GM12878 (cell line): ENCODE measurements around the gene P3H3. TPM values are rescaled to one million over a fixed set of nuclear protein-coding genes. Genes with fewer than 3 reads are reported as not detected.

Source experiments
- ATAC-seq: fragments of 200-7000 bp; cut with Tn5 transposase; 3 replicates; pipeline ENCODE4 v1.9.1; 2020; ENCODE audit warnings: mild to moderate bottlenecking, moderate library complexity
- BruUV-seq: library from RNA; stranded (reverse); fragments of 400-500 nt; replicated peaks from 2 replicates; lab custom pipeline; 2021; lab: Mats Ljungman, UMichigan
- CTCF ChIA-PET: fragments of 300-600 bp; sonication (Branson Sonifier 250); formaldehyde crosslinking; extraction: SDS; loops from one replicate; lab custom pipeline; 2021; ENCODE audit warnings: inconsistent platforms; lab: Yijun Ruan, JAX
- POLR2A ChIA-PET: fragments of 350-600 bp; formaldehyde crosslinking; extraction: SDS; loops from one replicate; lab custom pipeline; 2021; ENCODE audit warnings: inconsistent platforms; lab: Charles Lee
- RAD21 ChIA-PET: fragments of 300-600 bp; sonication (Branson Sonifier 250); formaldehyde crosslinking; loops from one replicate; lab custom pipeline; 2023; ENCODE audit warnings: antibody characterized with exemption; ENCODE audit not compliant: unreplicated experiment; lab: Charles Lee
- SMC1A ChIA-PET: fragments of 300-600 bp; sonication (Branson Sonifier 250); formaldehyde crosslinking; loops from one replicate; lab custom pipeline; 2023; ENCODE audit not compliant: unreplicated experiment, uncharacterized antibody; lab: Charles Lee
- DNase-seq: peaks from one replicate; pipeline ENCODE4 v3.0.0-alpha.2; 2011; ENCODE audit warnings: low read depth, low spot score
- FAIRE-seq: peaks from 3 replicates; lab custom pipeline; 2011; peaks lifted over from hg19 to GRCh38; lab: Jason Lieb, UNC
- H2AFZ ChIP-seq: 2 replicates; pipeline ENCODE4 v1.6.0; 2011; ENCODE audit warnings: low read depth, low read length, control low read depth; ENCODE audit not compliant: control insufficient read depth
- H3K27ac ChIP-seq: 2 replicates; pipeline ENCODE4 v1.5.1; 2011; ENCODE audit warnings: control low read depth; ENCODE audit not compliant: control insufficient read depth, insufficient read depth
- H3K27me3 ChIP-seq, 2 experiments: replicated peaks in 1 of 2; 2 replicates each; pipeline versions ENCODE4 v1.6.0 to v1.6.1; 2011; ENCODE audit warnings: low read length in 1 of 2; ENCODE audit not compliant: control insufficient read depth in 2 of 2, insufficient read depth in 2 of 2
- H3K36me3 ChIP-seq, 2 experiments: 2 replicates each; pipeline ENCODE4 v1.5.1; 2011; ENCODE audit warnings: low read length in 1 of 2; ENCODE audit not compliant: control insufficient read depth in 2 of 2, insufficient read depth in 2 of 2
- H3K4me1 ChIP-seq: 2 replicates; pipeline ENCODE4 v1.6.1; 2011; ENCODE audit warnings: mild to moderate bottlenecking, low read length, moderate library complexity, mixed read lengths; ENCODE audit not compliant: control insufficient read depth, insufficient read depth
- H3K4me2 ChIP-seq: 2 replicates; pipeline ENCODE4 v1.6.0; 2011; ENCODE audit warnings: control low read depth; ENCODE audit not compliant: control insufficient read depth, insufficient read depth
- H3K4me3 ChIP-seq: fragments of 200-600 bp; sonication (generic); 2 replicates; pipeline ENCODE4 v1.5.1; 2016
- H3K79me2 ChIP-seq: 2 replicates; pipeline ENCODE4 v1.6.0; 2011; ENCODE audit warnings: low read length; ENCODE audit not compliant: control insufficient read depth, insufficient read depth
- H3K9ac ChIP-seq: 2 replicates; pipeline ENCODE4 v1.8.0; 2011; ENCODE audit warnings: low read length, control low read depth, mixed read lengths; ENCODE audit not compliant: control insufficient read depth, insufficient read depth
- H3K9me3 ChIP-seq: replicated peaks from 3 replicates; pipeline ENCODE4 v1.5.1; 2011; ENCODE audit warnings: mild to moderate bottlenecking, low read length; ENCODE audit not compliant: control insufficient read depth, insufficient read depth
- H4K20me1 ChIP-seq: 2 replicates; pipeline ENCODE4 v1.6.0; 2011; ENCODE audit not compliant: control insufficient read depth, insufficient read depth
- BMI1 ChIP-seq: fragments of 450-650 bp; IDR thresholded peaks from 2 replicates; pipeline ENCODE4 v1.6.1; 2016; ENCODE audit warnings: mild to moderate bottlenecking, moderate library complexity, borderline replicate concordance
- E4F1 ChIP-seq: fragments of 450-650 bp; IDR thresholded peaks from 2 replicates; pipeline ENCODE4 v1.6.1; 2018; ENCODE audit warnings: borderline replicate concordance, mild to moderate bottlenecking; ENCODE audit not compliant: partially characterized antibody
- HDAC2 ChIP-seq: fragments of 200-600 bp; sonication (generic); IDR thresholded peaks from 2 replicates; pipeline ENCODE4 v1.6.1; 2017
- IRF5 ChIP-seq: fragments of 450-650 bp; IDR thresholded peaks from 2 replicates; pipeline ENCODE4 v1.6.1; 2017; ENCODE audit warnings: borderline replicate concordance
- KLF5 ChIP-seq: fragments of 450-650 bp; IDR thresholded peaks from 2 replicates; pipeline ENCODE4 v1.6.1; 2014; ENCODE audit warnings: mild to moderate bottlenecking; ENCODE audit not compliant: partially characterized antibody
- NBN ChIP-seq: fragments of 450-650 bp; IDR thresholded peaks from 2 replicates; pipeline ENCODE4 v1.6.1; 2016
- NFXL1 ChIP-seq: fragments of 450-650 bp; IDR thresholded peaks from 2 replicates; pipeline ENCODE4 v1.6.1; 2017; ENCODE audit warnings: antibody characterized with exemption, mild to moderate bottlenecking, borderline replicate concordance
- PAX8 ChIP-seq: fragments of 450-650 bp; IDR thresholded peaks from 2 replicates; pipeline ENCODE4 v1.6.1; 2017; ENCODE audit warnings: mild to moderate bottlenecking, moderate library complexity
- POLR2A ChIP-seq: IDR thresholded peaks from 2 replicates; pipeline ENCODE4 v1.6.1; 2011; ENCODE audit warnings: low read depth, mild to moderate bottlenecking, low read length
- POLR2AphosphoS2 ChIP-seq: IDR thresholded peaks from 2 replicates; pipeline ENCODE4 v1.6.1; 2011; ENCODE audit warnings: low read depth, mild to moderate bottlenecking, low read length, improper control_type of control experiment, moderate library complexity
- RBBP5 ChIP-seq: fragments of 200-600 bp; sonication (generic); conservative IDR thresholded peaks from 2 replicates; pipeline ENCODE4 v1.6.1; 2016
- RUNX3 ChIP-seq: IDR thresholded peaks from 2 replicates; pipeline ENCODE4 v1.6.1; 2012; ENCODE audit warnings: low read length, inconsistent platforms
- SMAD5 ChIP-seq: IDR thresholded peaks from 2 replicates; pipeline ENCODE4 v1.6.1; 2016; ENCODE audit warnings: antibody characterized with exemption, low read depth
- STAT1 ChIP-seq: fragments of 450-650 bp; conservative IDR thresholded peaks from 2 replicates; pipeline ENCODE4 v1.6.1; 2014; ENCODE audit warnings: antibody characterized with exemption, mild to moderate bottlenecking
- TCF12 ChIP-seq: IDR thresholded peaks from 2 replicates; pipeline ENCODE4 v1.6.1; 2011; ENCODE audit warnings: low read depth, mild to moderate bottlenecking, low read length
- WRNIP1 ChIP-seq: IDR thresholded peaks from 2 replicates; pipeline ENCODE4 v1.6.1; 2011; ENCODE audit warnings: low read depth, low read length, improper control_type of control experiment, borderline replicate concordance
- WGBS: methylation state at CpG from one replicate; pipeline ENCODE4 v1.1.6; 2016; ENCODE audit warnings: low lambda C conversion rate; ENCODE audit not compliant: insufficient replicate concordance, insufficient coverage; ENCODE audit errors: missing lambda C conversion rate; 5-methylcytosine and 5-hydroxymethylcytosine counted together
- in situ Hi-C: fragments of 300-500 bp; cut with MboI; formaldehyde crosslinking; loops from 9 replicates; pipeline ENCODE4 v1.14.3; 2018; ENCODE audit warnings: mixed read lengths
- intact Hi-C: fragments of 100-400 bp; cut with micrococcal nuclease; formaldehyde crosslinking; loops from one replicate; pipeline ENCODE4 v1.14.2; 2022; ENCODE audit not compliant: unreplicated experiment
- polyA plus RNA-seq, 11 experiments: library from polyadenylated mRNA; depleted of rRNA in 4 of 11; unstranded in 6 of 11; stranded (reverse) in 5 of 11; fragments of >200 nt; fragmentation: Nextera tagmentation in 4 of 11; fragmentation: Illumina TruSeq in 1 of 11; extraction: Ambion mirVana in 4 of 11; extraction: Trizol in 1 of 11; gene quantifications; 1 replicate in 1 of 11; 2 replicates in 10 of 11; pipeline versions ENCODE4 v1.2.1 to v1.2.3, GENCODE V29; 2011 to 2016; ENCODE audit warnings: inconsistent platforms in 2 of 11, missing spikeins in 2 of 11, low read depth in 1 of 11
- total RNA-seq, 4 experiments: library from RNA; depleted of rRNA in 3 of 4; stranded (reverse); fragments of >200 nt in 3 of 4; fragmentation: Illumina TruSeq in 1 of 4; extraction: Trizol in 1 of 4; gene quantifications; 2 replicates each; pipeline versions ENCODE4 v1.2.1 to v1.2.3, GENCODE V29; 2013 to 2021
- TF ChIP-seq, protein P1 (sequence below): fragments of 450-650 bp; IDR thresholded peaks from 2 replicates; pipeline ENCODE4 v1.6.1; 2017; ENCODE audit warnings: mild to moderate bottlenecking

P3H3 gene
- total and polyA plus RNA-seq, 10 of the 15 experiments (the other 5 are each of a cell fraction or from before 2014, with no cell fraction given), result 0.03 to 0.21 (median 0.05) TPM; not detected in 7

- POLR2A ChIA-PET, result interaction anchor here (0.8 to 5.7 kb wide), 8 partner anchors 9 to 144 kb away, joined by 3 to 84 read pairs (median 4); partner anchors contain the start of genes C12orf57, CDCA3, COPS7A and MLF2
- BruUV-seq, result no TSS peak
- peak within 1 kb of the TSS; percentile 87 for H2AFZ ChIP-seq
- peak; percentile 95 for TF ChIP-seq SMAD5
- peak; percentile 45; the same call in 1 of the 2 replicates for TF ChIP-seq RUNX3
- no peak for TF ChIP-seq WRNIP1
- TF ChIP-seq IRF5, result no peak
- no peak for TF ChIP-seq NFXL1
- peak; percentile 37 for TF ChIP-seq KLF5
- TF ChIP-seq HDAC2, result no peak
- peak; percentile 74; the same call in 1 of the 2 replicates for TF ChIP-seq TCF12
- no peak for TF ChIP-seq PAX8
- TF ChIP-seq NBN, result no peak
- TF ChIP-seq RBBP5, result no peak
- no peak for TF ChIP-seq BMI1
- no peak for TF ChIP-seq STAT1
- TF ChIP-seq E4F1, result no peak
- TF ChIP-seq, protein P1, sequence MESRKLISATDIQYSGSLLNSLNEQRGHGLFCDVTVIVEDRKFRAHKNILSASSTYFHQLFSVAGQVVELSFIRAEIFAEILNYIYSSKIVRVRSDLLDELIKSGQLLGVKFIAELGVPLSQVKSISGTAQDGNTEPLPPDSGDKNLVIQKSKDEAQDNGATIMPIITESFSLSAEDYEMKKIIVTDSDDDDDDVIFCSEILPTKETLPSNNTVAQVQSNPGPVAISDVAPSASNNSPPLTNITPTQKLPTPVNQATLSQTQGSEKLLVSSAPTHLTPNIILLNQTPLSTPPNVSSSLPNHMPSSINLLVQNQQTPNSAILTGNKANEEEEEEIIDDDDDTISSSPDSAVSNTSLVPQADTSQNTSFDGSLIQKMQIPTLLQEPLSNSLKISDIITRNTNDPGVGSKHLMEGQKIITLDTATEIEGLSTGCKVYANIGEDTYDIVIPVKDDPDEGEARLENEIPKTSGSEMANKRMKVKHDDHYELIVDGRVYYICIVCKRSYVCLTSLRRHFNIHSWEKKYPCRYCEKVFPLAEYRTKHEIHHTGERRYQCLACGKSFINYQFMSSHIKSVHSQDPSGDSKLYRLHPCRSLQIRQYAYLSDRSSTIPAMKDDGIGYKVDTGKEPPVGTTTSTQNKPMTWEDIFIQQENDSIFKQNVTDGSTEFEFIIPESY, result no peak
- TF ChIP-seq POLR2AphosphoS2, result peak; percentile 98
- peak; percentile 88 for TF ChIP-seq POLR2A
These were observed 39.4 kb downstream of the P3H3 start, which contains the start of gene TPI1 for GRCh38 chr12:6867413-6868210. Gene TPI1, plus strand, starts transcription at chr12:6867531. Its CDS starts 36 bp downstream, at chr12:6867567.

More at GRCh38 chr12:6867413-6868210, 39.4 kb downstream of the P3H3 start, which contains the start of gene TPI1:
- Histone ChIP-seq H3K4me3 (peak within 1 kb of the TSS; percentile 100), H3K79me2 (peaks cover 36% of the 10 kb centered on the region), H3K27me3 (no peaks in the 10 kb centered on the region), H3K9me3 (no peaks in the 10 kb centered on the region), H4K20me1 (peaks cover 16% of the 10 kb centered on the region), H3K4me1 (peaks cover 32% of the 10 kb centered on the region), H3K4me2 (peak within 1 kb of the TSS; percentile 98), H3K36me3 (peaks cover 25 to 29% of the 10 kb centered on the region in 2 experiments), H3K27ac (peak within 1 kb of the TSS; percentile 96), H3K9ac (peak within 1 kb of the TSS; percentile 90)
- RAD21 ChIA-PET, result interaction anchor here (1.1 to 5.6 kb wide), 6 partner anchors 15 to 242 kb away, joined by 3 to 42 read pairs (median 14); partner anchors contain the start of genes C12orf57, C1RL, CDCA3 and MLF2
- peak; percentile 23 for DNase-seq
- CTCF ChIA-PET, result interaction anchor here (0.8 to 9.5 kb wide), 11 partner anchors 13 to 330 kb away, joined by 3 to 173 read pairs (median 12); partner anchors contain the start of genes C1RL, CDCA3, PTMS and USP5
- SMC1A ChIA-PET, result interaction anchor here (1.3 to 5.3 kb wide), 3 partner anchors 14 to 70 kb away, joined by 3 to 42 read pairs (median 4); partner anchors contain the start of genes CDCA3 and USP5
- 1% methylated on average over 69 of the region's 86 CpGs for WGBS
- FAIRE-seq, result peak; percentile 85
- in situ Hi-C loops, result no loop called here
- intact Hi-C loops, result loop anchor here (2.0 kb wide), 2 partner anchors 57 to 245 kb away; no protein-coding TSS in a partner anchor
- peak; percentile 86 for ATAC-seq
